Middle frontal gyrus (tissue), 1 donor: ENCODE data around the gene PRLR.

Experiments
- DNase-seq: peaks from one replicate; pipeline ENCODE4 v3.0.0-alpha.2; 2015; ENCODE audit warnings: low spot score; ENCODE audit errors: extremely low spot score

The PRLR gene

DNA sequence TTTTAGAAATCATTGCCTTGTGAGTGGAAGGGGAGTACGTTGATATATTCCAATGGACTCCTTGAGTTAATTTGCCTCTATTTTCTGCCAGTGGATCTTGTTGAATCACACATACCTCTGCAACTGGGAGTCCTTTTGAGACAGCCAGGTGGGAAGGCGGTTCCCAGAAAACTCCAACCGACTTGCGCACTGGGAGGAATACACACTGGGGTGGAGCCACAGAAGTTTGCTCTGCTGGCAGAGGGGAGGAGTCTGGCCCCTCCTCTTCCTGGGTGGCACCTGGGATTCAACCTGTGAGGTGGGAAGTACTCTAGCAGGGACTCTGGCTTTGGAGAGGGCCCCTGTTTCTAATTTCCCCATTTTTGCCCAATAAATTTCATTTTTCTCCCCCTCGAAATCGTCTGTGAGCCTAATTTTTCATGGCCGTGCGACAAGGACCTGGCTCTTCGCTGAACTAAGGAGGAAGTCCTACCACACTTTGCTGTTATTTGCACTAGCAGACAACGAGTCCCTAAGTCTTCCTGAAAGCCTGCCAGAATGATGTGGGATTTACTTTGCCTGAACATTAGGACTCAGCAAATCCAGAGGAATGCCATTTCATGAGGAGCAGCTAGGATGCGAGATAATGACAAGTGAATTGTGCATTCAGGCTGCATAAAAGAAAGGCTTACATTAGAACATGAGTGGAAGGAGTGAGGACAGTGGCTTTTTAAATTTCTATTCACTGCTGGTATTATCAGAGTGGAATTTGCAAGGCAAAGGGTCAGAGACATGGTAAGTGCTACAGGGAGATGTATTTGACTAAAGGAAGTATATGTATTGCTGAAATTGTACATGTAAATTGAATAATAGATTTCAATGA lies 67.2 kb downstream of the PRLR start:
- DNase-seq, result no peak

DNA sequence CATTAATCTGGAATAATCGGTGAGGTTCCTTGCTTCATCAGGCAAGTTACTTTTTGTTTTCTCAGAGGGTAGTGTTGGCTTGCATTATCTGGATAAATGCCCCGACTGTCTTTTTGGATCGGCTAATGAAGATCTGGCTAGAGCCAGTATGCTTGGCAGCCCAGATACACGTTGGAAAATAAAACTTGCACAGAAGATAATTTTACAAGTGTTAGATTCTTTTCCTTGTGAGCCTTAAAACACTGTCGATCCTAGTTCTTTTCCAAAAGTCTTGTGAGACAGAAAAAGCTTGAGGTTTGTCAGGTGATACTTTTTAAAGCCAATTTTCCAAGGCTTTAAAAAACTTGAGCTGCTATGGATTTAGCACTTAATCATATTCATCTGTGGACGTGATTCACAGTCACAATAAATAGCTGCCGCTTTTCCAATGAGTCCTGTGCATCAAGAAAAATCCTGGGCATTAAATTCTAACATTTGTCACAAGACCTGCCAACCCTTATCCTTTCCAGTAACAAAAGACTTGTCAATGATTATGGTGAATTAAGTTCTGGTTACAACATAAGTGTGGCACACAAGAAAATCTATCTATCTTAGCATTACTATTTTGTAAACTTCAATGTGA lies 68.5 kb downstream of the PRLR start:
- peak; percentile 20 for DNase-seq

- no peak for DNase-seq
Observed at GRCh38 chr5:35160486-35161116, 69.7 kb downstream of the PRLR start.

GRCh38 chr5:35159370-35159742 lies 70.9 kb downstream of the PRLR start:
- no peak for DNase-seq

GRCh38 chr5:35158622-35159369 lies 71.5 kb downstream of the PRLR start:
- DNase-seq, result no peak

DNA sequence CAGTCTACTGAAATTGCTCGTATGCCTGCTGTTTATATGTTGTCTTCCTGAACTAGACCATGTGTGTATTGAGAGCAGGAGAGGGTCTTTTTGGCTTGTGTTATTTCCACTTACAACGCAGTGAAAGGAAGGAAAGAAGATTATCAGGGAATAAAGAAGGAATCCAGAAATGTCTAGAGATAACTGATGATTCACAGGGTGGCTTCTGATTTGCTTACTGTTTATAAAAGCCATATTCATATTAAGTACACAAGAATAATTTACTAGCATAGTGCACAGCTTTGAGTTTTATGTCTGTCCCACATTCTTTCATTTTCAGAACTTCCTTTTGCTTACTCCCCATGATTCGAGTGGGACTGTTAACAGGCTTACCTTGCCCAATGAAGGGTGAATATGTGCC lies 72.1 kb downstream of the PRLR start:
- DNase-seq, result no peak

- DNase-seq, result no peak
Observed at GRCh38 chr5:35153375-35153932, 76.8 kb downstream of the PRLR start.

- no peak for DNase-seq
Observed at GRCh38 chr5:35152733-35153132, 77.6 kb downstream of the PRLR start.

DNA sequence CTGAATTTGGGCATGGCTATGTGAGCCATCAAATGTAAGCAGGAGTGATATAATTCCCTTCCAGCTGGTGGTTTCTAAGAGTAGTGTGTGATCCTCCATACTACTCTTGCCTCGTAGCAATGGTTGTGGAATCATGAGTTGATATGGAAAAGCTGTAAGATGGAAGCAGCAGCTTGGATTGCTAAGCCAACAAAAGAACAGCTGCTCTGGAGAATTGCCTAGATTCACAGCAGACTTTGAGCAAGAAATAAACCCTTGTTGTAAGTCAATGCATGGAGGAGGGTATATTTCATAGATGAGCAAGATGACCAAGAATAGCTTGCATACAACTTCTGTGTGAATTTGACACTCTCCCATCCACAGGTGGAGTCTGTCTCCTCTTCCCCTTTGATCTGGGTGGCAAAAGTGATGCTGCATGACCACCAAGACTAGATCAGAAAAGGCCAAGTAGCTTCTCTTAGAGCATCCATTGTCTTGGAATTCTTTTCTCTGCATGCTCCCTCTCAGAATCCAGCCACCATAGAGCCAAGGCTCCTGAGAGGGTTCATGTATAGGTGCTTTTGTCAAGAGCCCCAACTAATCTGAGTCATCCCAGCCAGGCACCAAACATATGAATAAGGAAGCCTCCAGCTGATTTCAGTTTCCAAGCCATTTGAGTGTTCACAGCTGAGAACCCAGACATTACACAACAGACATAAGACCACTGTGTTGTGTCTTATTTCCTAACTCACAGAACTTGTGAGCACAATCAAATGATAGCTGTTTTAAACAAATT lies 79.0 kb downstream of the PRLR start:
- DNase-seq, result peak; percentile 48

GRCh38 chr5:35149041-35149440 lies 81.2 kb downstream of the PRLR start:
- no peak for DNase-seq

GRCh38 chr5:35146406-35146805 lies 83.9 kb downstream of the PRLR start:
- no peak for DNase-seq

GRCh38 chr5:35145691-35146317 lies 84.5 kb downstream of the PRLR start:
- DNase-seq, result no peak

GRCh38 chr5:35145012-35145411 lies 85.3 kb downstream of the PRLR start:
- DNase-seq, result no peak

- no peak for DNase-seq
Observed at GRCh38 chr5:35143841-35144240, 86.4 kb downstream of the PRLR start.

DNA sequence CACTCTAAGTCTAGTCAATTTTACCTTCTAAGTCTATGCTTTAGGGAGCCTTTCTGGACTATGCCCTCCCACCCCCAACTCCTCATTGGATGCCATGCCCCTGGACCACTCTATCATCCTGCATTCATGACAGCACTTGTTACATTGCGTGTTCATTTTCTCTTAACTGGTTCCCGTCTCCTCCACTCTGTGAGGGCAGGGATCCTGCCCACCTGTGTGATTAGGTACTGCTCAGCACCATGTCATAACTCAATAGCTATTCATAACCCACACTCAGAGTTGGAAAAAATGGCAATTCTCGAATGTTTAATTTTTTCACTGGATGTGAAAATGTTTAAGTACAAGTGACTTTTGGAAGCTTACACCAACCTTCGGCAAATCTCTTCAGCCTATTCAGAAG lies 88.5 kb downstream of the PRLR start:
- no peak for DNase-seq

- no peak for DNase-seq
Observed at GRCh38 chr5:35138232-35138631, 92.1 kb downstream of the PRLR start.

DNA sequence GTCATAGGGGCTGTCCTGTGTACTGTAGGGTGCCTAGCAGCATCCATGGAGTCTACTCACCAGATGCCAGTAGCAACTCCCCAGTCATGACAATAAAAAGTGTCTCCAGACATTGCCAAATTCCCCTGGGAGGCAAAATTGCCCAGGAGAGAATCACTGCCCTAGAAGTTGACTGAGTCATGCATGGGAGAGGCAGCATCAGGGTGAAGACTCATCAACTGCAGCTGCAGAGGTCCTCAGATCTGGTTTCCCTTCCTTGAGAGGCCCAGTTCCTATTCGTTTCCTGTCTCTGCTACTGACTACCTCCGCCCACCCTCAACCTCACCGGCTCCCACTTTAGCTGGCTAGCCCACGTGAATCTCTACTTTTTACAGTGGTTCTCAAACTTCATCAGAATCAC lies 93.9 kb downstream of the PRLR start:
- no peak for DNase-seq

DNA sequence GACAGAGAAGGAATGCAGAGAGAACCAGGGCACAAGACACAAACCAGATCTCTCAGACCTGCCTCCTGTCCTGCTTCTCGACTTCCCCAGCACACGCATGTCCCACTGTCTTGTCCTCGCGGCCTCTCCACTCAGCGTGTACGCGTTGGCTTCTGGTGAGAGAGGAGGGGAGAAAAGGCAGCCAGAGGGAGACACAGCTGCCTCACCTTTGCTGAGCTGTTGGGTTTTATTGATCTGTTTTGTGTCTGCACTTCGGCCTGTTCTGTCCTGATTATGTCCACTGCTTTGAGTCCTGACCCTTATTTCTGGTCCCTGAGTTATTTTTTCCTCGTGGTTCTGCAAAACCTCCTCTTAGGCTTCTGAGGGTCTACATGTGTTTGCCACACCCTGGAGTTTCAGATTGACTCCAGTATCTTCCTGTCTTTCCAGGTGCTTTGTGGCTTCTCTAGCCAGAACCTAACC lies 95.0 kb downstream of the PRLR start:
- DNase-seq, result no peak

GRCh38 chr5:35134278-35135030 lies 95.8 kb downstream of the PRLR start:
- DNase-seq, result no peak
